Retinal pigment epithelial cell (primary cell): ENCODE data around the gene AP3B2.
"Not testable (repeated sequence)": the region's sequence is repeated elsewhere in the genome, so short reads cannot be mapped to it uniquely, and the experiment has no call there.

ENCODE experiments used
- DNase-seq: peaks from one replicate; pipeline ENCODE4 v3.0.0-alpha.2; 2010; ENCODE audit warnings: low read depth
- H3K4me3 ChIP-seq: 2 replicates; pipeline ENCODE4 v1.5.1; 2011; ENCODE audit warnings: mild to moderate bottlenecking, low read length, control low read depth, moderate library complexity
- CTCF ChIP-seq: conservative IDR thresholded peaks from 2 replicates; pipeline ENCODE4 v1.5.1; 2011; ENCODE audit warnings: low read depth, low read length, control low read depth, inconsistent platforms

AP3B2 gene

GRCh38 chr15:82714016-82714415 is 4.3 kb upstream of the AP3B2 start:
- no peak for TF ChIP-seq CTCF
- H3K4me3 ChIP-seq, result no peak overlapping the region
- no peak for DNase-seq

GRCh38 chr15:82712036-82712435 is 2.4 kb upstream of the AP3B2 start:
- no peak overlapping the region for H3K4me3 ChIP-seq

GRCh38 chr15:82710926-82711490 is 1.3 kb upstream of the AP3B2 start:
- no peak for TF ChIP-seq CTCF
- no peak for DNase-seq
- no peak overlapping the region for H3K4me3 ChIP-seq

More at GRCh38 chr15:82712036-82712435, 2.4 kb upstream of the AP3B2 start:
- TF ChIP-seq CTCF, result no peak
- DNase-seq, result no peak

DNA sequence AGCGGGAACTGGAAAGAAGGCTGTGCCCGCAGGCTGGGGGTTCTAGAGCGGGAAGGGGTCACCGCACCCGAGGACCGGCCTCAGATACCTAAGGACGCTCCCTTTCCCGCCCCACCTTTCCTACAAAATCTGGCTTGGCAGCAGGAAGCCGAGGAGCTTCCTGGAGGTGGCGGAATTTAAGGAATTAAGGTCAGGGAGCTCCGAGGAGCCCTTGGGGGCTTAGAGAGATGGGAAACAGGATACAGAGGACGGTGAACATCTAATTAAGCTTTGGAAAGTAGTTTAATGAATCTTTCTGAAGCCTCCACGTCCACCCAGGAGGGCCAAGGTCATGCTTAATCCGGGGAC is 507 bp upstream of the AP3B2 start:
- TF ChIP-seq CTCF, result no peak
- DNase-seq, result no peak
- peak overlapping the region; percentile 67 for H3K4me3 ChIP-seq

DNA sequence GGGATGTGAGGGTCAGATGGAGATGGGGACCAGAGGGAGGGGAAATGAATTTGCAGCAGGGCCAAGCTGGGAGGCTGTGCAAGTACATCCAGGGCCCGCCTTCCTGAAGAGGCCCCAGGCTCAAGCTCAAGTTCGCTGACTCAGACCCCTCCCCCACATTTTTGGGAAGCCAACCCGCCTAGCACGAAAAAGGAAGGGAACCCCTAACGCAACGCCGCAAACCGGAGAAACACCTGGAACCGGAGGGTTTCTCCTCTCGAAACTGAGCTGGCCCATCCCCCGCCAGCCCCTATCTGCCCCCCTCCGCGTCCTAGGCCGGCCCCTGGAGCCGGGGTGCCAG is 624 bp downstream of the AP3B2 start:
- DNase-seq, result no peak
- TF ChIP-seq CTCF, result no peak

DNA sequence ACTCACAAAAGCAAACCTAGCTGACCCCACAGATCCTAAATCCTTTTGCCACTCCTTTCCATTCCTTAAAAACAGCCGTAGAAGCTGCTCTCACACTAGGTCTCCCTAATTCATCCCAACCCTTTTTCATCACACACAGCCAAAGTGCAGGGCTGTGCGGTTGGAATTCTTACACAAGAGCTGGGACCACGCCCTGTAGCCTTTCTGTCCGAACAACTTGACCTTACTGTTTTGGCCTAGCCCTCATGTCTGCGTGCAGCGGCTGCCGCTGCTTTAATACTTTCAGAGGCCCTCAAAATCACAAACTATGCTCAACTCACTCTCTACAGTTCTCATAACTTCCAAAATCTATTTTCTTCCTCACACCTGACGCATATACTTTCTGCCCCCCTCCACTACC is 3.8 kb downstream of the AP3B2 start:
- H3K4me3 ChIP-seq, DNase-seq: not testable (repeated sequence)

More for the DNA sequence above, 624 bp downstream of the AP3B2 start:
- H3K4me3 ChIP-seq, result peak overlapping the region; percentile 39

DNA sequence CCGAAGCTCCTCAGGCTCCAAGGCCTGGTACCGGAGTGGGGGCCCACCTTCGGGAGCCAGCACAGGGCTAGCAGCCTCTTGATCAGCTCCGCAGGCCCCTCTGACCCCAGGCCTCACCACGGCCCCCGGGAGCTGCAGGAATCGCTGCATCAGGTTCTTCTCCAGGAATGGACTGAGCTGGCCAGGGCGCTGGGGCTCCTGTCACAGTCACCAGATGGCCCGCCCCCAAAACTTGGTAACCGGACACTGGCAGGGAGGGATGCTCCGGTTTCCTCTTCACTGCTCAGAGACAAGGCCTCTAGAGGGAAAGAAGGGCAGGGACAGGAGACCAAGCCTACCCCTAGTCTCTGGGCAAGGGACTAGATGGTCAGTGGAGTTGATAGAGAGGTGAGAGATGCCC is 9.9 kb downstream of the AP3B2 start:
- H3K4me3 ChIP-seq, result no peak overlapping the region
- no peak for TF ChIP-seq CTCF
- DNase-seq, result no peak
